ENCODE results near the gene KLF12. TPM values are rescaled to one million over a fixed set of nuclear protein-coding genes. Genes with fewer than 3 reads are reported as not detected.

KLF12 gene
- total RNA-seq, 1 experiment from 2014 or later = 7.2 TPM

GRCh38 chr13:74092711-74093110 lies 41.5 kb downstream of the KLF12 start:
- ChIA-PET CTCF (interaction anchor here (0.5 to 0.6 kb wide), 2 partner anchors 11 to 258 kb away, joined by 3 read pairs; no protein-coding TSS in a partner anchor), POLR2A (no interaction called here)
- no peak for DNase-seq (ENCODE audit: unreplicated experiment)
- Mint-ChIP-seq H3K4me1 (ENCODE audit: insufficient read depth, unreplicated experiment) (peaks cover 10% of the 10 kb centered on the region), H3K9me3 (ENCODE audit: unreplicated experiment) (no peaks in the 10 kb centered on the region), H3K36me3 (ENCODE audit: insufficient read depth, unreplicated experiment) (no peaks in the 10 kb centered on the region), H3K4me3 (ENCODE audit: unreplicated experiment) (no peak overlapping the region), H3K27ac (ENCODE audit: low read depth, unreplicated experiment) (no peak overlapping the region), H3K27me3 (ENCODE audit: insufficient read depth, unreplicated experiment) (no peaks in the 10 kb centered on the region)
- intact Hi-C loops (cut with micrococcal nuclease) = no loop called here
- TF ChIP-seq, protein P1, sequence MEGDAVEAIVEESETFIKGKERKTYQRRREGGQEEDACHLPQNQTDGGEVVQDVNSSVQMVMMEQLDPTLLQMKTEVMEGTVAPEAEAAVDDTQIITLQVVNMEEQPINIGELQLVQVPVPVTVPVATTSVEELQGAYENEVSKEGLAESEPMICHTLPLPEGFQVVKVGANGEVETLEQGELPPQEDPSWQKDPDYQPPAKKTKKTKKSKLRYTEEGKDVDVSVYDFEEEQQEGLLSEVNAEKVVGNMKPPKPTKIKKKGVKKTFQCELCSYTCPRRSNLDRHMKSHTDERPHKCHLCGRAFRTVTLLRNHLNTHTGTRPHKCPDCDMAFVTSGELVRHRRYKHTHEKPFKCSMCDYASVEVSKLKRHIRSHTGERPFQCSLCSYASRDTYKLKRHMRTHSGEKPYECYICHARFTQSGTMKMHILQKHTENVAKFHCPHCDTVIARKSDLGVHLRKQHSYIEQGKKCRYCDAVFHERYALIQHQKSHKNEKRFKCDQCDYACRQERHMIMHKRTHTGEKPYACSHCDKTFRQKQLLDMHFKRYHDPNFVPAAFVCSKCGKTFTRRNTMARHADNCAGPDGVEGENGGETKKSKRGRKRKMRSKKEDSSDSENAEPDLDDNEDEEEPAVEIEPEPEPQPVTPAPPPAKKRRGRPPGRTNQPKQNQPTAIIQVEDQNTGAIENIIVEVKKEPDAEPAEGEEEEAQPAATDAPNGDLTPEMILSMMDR (IDR thresholded peaks at IDR 0.05; ENCODE audit: unreplicated experiment) = no peak
- no TSS peak for BruUV-seq (replicated peaks)

- Mint-ChIP-seq H3K27ac (ENCODE audit: low read depth, unreplicated experiment) (no peak overlapping the region), H3K9me3 (ENCODE audit: unreplicated experiment) (no peaks in the 10 kb centered on the region), H3K4me3 (ENCODE audit: unreplicated experiment) (no peak overlapping the region), H3K4me1 (ENCODE audit: insufficient read depth, unreplicated experiment) (peaks cover 10% of the 10 kb centered on the region), H3K27me3 (ENCODE audit: insufficient read depth, unreplicated experiment) (no peaks in the 10 kb centered on the region), H3K36me3 (ENCODE audit: insufficient read depth, unreplicated experiment) (no peaks in the 10 kb centered on the region)
- intact Hi-C loops (cut with micrococcal nuclease) = no loop called here
- no TSS peak for BruUV-seq (replicated peaks)
- TF ChIP-seq, protein P1 (IDR thresholded peaks at IDR 0.05; ENCODE audit: unreplicated experiment) = no peak
- ChIA-PET POLR2A (no interaction called here), CTCF (no interaction called here)
- DNase-seq (ENCODE audit: unreplicated experiment) = no peak
These were observed 43.2 kb downstream of the KLF12 start for GRCh38 chr13:74090869-74091605.

DNA sequence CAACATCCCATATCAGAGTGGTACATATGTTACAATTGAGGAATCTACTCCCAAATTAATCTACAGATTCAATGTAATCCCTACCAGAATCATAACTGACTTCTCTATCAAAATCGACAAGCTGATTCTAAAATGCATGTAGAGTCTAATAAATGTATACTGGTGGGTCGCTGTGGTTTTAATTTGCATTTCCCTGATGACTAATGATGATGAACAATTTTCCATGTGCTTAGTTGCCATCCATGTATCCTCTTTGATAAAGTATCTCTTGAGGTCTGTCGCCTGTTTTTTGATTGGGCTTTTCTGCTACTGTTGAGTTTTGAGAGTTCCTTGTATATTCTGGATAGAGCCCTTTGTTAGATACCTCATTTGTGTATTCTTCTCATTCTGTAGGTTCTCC lies 43.8 kb downstream of the KLF12 start:
- no peak overlapping the region for H3K4me3 Mint-ChIP-seq (ENCODE audit: unreplicated experiment)
- no peak for DNase-seq (ENCODE audit: unreplicated experiment)
- TF ChIP-seq, protein P1 (IDR thresholded peaks at IDR 0.05; ENCODE audit: unreplicated experiment) = no peak
- no peaks in the 10 kb centered on the region for H3K36me3 Mint-ChIP-seq (ENCODE audit: insufficient read depth, unreplicated experiment)
- ChIA-PET CTCF (no interaction called here), POLR2A (no interaction called here)
- H3K9me3 Mint-ChIP-seq (ENCODE audit: unreplicated experiment) = no peaks in the 10 kb centered on the region
- no peak overlapping the region for H3K27ac Mint-ChIP-seq (ENCODE audit: low read depth, unreplicated experiment)
- H3K4me1 Mint-ChIP-seq (ENCODE audit: insufficient read depth, unreplicated experiment) = peaks cover 10% of the 10 kb centered on the region
- H3K27me3 Mint-ChIP-seq (ENCODE audit: insufficient read depth, unreplicated experiment) = no peaks in the 10 kb centered on the region
- intact Hi-C loops (cut with micrococcal nuclease) = no loop called here
- no TSS peak for BruUV-seq (replicated peaks)

- Mint-ChIP-seq H3K9me3 (ENCODE audit: unreplicated experiment) (no peaks in the 10 kb centered on the region), H3K27ac (ENCODE audit: low read depth, unreplicated experiment) (no peak overlapping the region), H3K4me3 (ENCODE audit: unreplicated experiment) (no peak overlapping the region), H3K27me3 (ENCODE audit: insufficient read depth, unreplicated experiment) (no peaks in the 10 kb centered on the region), H3K36me3 (ENCODE audit: insufficient read depth, unreplicated experiment) (no peaks in the 10 kb centered on the region), H3K4me1 (ENCODE audit: insufficient read depth, unreplicated experiment) (peaks cover 18% of the 10 kb centered on the region)
- BruUV-seq (replicated peaks) = no TSS peak
- TF ChIP-seq, protein P1 (IDR thresholded peaks at IDR 0.05; ENCODE audit: unreplicated experiment) = no peak
- no peak for DNase-seq (ENCODE audit: unreplicated experiment)
- POLR2A ChIA-PET = interaction anchor here (0.6 to 1.6 kb wide), 2 partner anchors 9 to 30 kb away, joined by 3 to 4 read pairs; no protein-coding TSS in a partner anchor
- CTCF ChIA-PET = no interaction called here
- intact Hi-C loops (cut with micrococcal nuclease) = no loop called here
These were observed 46.8 kb downstream of the KLF12 start for GRCh38 chr13:74087357-74087756.

All from MCF 10A (cell line).